OCI-LY7 (cell line): ENCODE measurements around the gene POLR1F. TPM values are rescaled to one million over a fixed set of nuclear protein-coding genes. Genes with fewer than 3 reads are reported as not detected.

Experiments
- Bru-seq: library from RNA; stranded (reverse); fragments of 400-500 nt; gene quantifications from one replicate; lab custom pipeline; 2021; lab: Mats Ljungman, UMichigan
- BruChase-seq, 2 experiments: library from RNA; stranded (reverse); fragments of 400-500 nt; gene quantifications; one replicate each; lab custom pipeline; 2021; lab: Mats Ljungman, UMichigan
- BruUV-seq: library from RNA; stranded (reverse); fragments of 400-500 nt; replicated peaks from 2 replicates; lab custom pipeline; 2021; lab: Mats Ljungman, UMichigan
- CTCF ChIA-PET: fragments of 300-600 bp; sonication (Branson Sonifier 250); formaldehyde crosslinking; loops from one replicate; lab custom pipeline; 2022; ENCODE audit warnings: antibody characterized with exemption; ENCODE audit not compliant: unreplicated experiment; lab: Charles Lee
- POLR2A ChIA-PET: fragments of 300-600 bp; sonication (Branson Sonifier 250); formaldehyde crosslinking; loops from one replicate; lab custom pipeline; 2022; ENCODE audit warnings: antibody characterized with exemption; lab: Charles Lee
- DNase-seq: peaks from one replicate; pipeline ENCODE4 v3.0.0-alpha.2; 2015; ENCODE audit warnings: low spot score
- H2AFZ ChIP-seq: fragments of 200-600 bp; sonication (generic), shearing (Covaris generic); 2 replicates; pipeline ENCODE4 v1.6.1; 2014; ENCODE audit warnings: mild to moderate bottlenecking, antibody characterized with exemption, low read length, moderate library complexity
- H3K27ac ChIP-seq: fragments of 200-600 bp; sonication (generic); 2 replicates; pipeline ENCODE4 v1.5.1; 2014; ENCODE audit warnings: mixed run types, low read depth, mild to moderate bottlenecking, moderate library complexity, low read length, inconsistent platforms; ENCODE audit not compliant: poor library complexity, severe bottlenecking
- H3K36me3 ChIP-seq: fragments of 200-600 bp; sonication (generic); 2 replicates; pipeline ENCODE4 v1.6.1; 2014; ENCODE audit warnings: mild to moderate bottlenecking, antibody characterized with exemption, low read length, moderate library complexity, mixed read lengths; ENCODE audit not compliant: insufficient read depth
- H3K4me1 ChIP-seq: fragments of 200-600 bp; sonication (generic); 2 replicates; pipeline ENCODE4 v1.5.1; 2014; ENCODE audit warnings: mild to moderate bottlenecking, low read length; ENCODE audit not compliant: insufficient read depth, poor library complexity, severe bottlenecking
- H3K4me2 ChIP-seq: fragments of 200-600 bp; sonication (generic); 2 replicates; pipeline ENCODE4 v1.6.1; 2014; ENCODE audit warnings: mild to moderate bottlenecking, low read length
- H3K4me3 ChIP-seq: fragments of 200-600 bp; sonication (generic); 2 replicates; pipeline ENCODE4 v1.5.1; 2014; ENCODE audit warnings: mild to moderate bottlenecking, low read depth, low read length; ENCODE audit not compliant: poor library complexity, severe bottlenecking
- H3K79me2 ChIP-seq: fragments of 200-600 bp; sonication (generic); 2 replicates; pipeline ENCODE4 v1.6.1; 2016; ENCODE audit warnings: low read depth, mild to moderate bottlenecking, low read length, moderate library complexity, mixed read lengths; ENCODE audit not compliant: insufficient read depth
- H3K9me2 ChIP-seq: fragments of 200-600 bp; sonication (generic); 2 replicates; pipeline ENCODE4 v1.6.1; 2016; ENCODE audit warnings: mild to moderate bottlenecking, low read length, mixed read lengths; ENCODE audit not compliant: insufficient read depth
- H3K9me3 ChIP-seq: fragments of 200-600 bp; sonication (generic); 2 replicates; pipeline ENCODE4 v1.6.1; 2014; ENCODE audit warnings: mild to moderate bottlenecking, mixed run types, low read length, mixed read lengths
- H4K20me1 ChIP-seq: fragments of 200-600 bp; sonication (generic); 2 replicates; pipeline ENCODE4 v1.6.1; 2014; ENCODE audit warnings: mild to moderate bottlenecking, antibody characterized with exemption, low read length, moderate library complexity, mixed read lengths; ENCODE audit not compliant: insufficient read depth
- EZH2phosphoT487 ChIP-seq: fragments of 200-600 bp; sonication (generic); IDR thresholded peaks from 2 replicates; pipeline ENCODE4 v1.6.1; 2018; ENCODE audit warnings: low read depth, borderline replicate concordance, mild to moderate bottlenecking, mixed run types, antibody characterized with exemption, low read length, moderate library complexity, mixed read lengths
- intact Hi-C: fragments of 100-400 bp; cut with micrococcal nuclease; formaldehyde crosslinking; loops from one replicate; pipeline ENCODE4 v1.10.0; 2022; ENCODE audit not compliant: unreplicated experiment
- long read RNA-seq: library from polyadenylated mRNA; stranded (forward); transcript quantifications from one replicate; pipeline ENCODE4 v2.0.0, GENCODE V29; 2022
- total RNA-seq, 2 experiments: library from RNA; depleted of rRNA in 1 of 2; stranded (reverse); fragments of >200 nt in 1 of 2; shearing (Covaris generic) in 1 of 2; gene quantifications; 2 replicates each; pipeline ENCODE4 v1.2.3, GENCODE V29; 2014 to 2022
- TF ChIP-seq, protein P1 (sequence below): fragments of 200-600 bp; sonication (generic); conservative IDR thresholded peaks from 2 replicates; pipeline ENCODE4 v1.5.1; 2014; ENCODE audit warnings: mild to moderate bottlenecking, antibody characterized with exemption, low read length, moderate library complexity, mixed read lengths

Gene POLR1F
- total RNA-seq (2014; rRNA removed; shearing (Covaris generic)) (17.7 and 25.1 TPM in 2 replicates), total RNA-seq (2022) (16.2 and 23.9 TPM in 2 replicates), Bru-seq, nascent RNA (percentile 89 among the genes with signal in this experiment), BruChase-seq, experiment 1, labeled RNA remaining after a 6-hour chase (percentile 69 among the genes with signal in this experiment), BruChase-seq, experiment 2, labeled RNA remaining after a 2-hour chase (percentile 96 among the genes with signal in this experiment)
- long read RNA-seq, transcript TWISTNB-202 (2 exons, 427 nt), result minor isoform, 12 of 108 reads
- long read RNA-seq, transcript TWISTNB-201 (4 exons, 3,942 nt), result major isoform, 84 of 108 reads
- long read RNA-seq, partial matches to known transcripts, result 0 of 108 reads
- long read RNA-seq, other reads (novel, unspliced or antisense), result 12 of 108 reads

GRCh38 chr7:19708397-19709248 is at the start of gene POLR1F:
TSS of gene POLR1F (minus strand) at chr7:19709037. CDS start at chr7:19709016, 21 bp downstream.
- CTCF ChIA-PET, result interaction anchor here (0.6 to 1.0 kb wide), 3 partner anchors 15 to 490 kb away, joined by 3 read pairs; no protein-coding TSS in a partner anchor

DNA sequence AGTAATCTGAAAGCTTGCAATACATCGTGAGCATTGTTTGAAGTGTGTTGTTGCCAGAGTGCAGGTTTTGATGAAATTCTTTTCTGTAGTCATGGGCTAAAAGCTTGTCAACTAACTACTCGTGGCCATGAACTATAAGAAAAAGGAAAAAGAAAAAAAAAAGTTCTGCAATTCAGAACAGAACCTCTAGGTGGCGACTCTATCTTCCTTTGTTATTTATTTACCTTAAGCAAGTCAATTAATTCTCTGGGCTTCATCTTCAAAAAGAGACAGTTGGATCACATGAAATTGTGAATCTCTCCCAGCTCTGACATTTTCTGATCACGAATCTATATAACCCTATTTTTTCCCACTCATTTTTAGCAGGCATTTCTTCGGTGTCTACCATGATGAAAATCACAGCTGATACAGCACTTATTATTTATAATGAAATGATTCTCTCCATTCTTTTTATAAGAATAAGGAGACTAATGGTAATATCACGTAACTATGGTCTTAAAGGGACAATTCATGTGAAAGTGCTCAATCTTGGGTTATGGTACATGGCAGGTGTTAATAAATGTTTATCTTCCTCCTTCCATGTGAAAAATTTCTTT is 45.8 kb upstream of the POLR1F start:
- H4K20me1 ChIP-seq, result no peaks in the 10 kb centered on the region
- H3K9me2 ChIP-seq, result no peaks in the 10 kb centered on the region
- H3K9me3 ChIP-seq, result no peaks in the 10 kb centered on the region
- H3K27ac ChIP-seq, result no peak overlapping the region
- no TSS peak for BruUV-seq
- intact Hi-C loops, result loop anchor here (2.0 kb wide), 3 partner anchors 418 to 844 kb away; no protein-coding TSS in a partner anchor
- H3K4me2 ChIP-seq, result no peak overlapping the region
- POLR2A ChIA-PET, result interaction anchor here (0.5 to 1.3 kb wide), 4 partner anchors 9 to 181 kb away, joined by 3 to 4 read pairs (median 4); no protein-coding TSS in a partner anchor
- CTCF ChIA-PET, result no interaction called here
- no peaks in the 10 kb centered on the region for H3K36me3 ChIP-seq
- H3K4me3 ChIP-seq, result no peak overlapping the region
- H3K79me2 ChIP-seq, result no peaks in the 10 kb centered on the region
- peak; percentile 29 for DNase-seq
- no peak overlapping the region for H2AFZ ChIP-seq
- peaks cover under 1% of the 10 kb centered on the region for H3K4me1 ChIP-seq
- TF ChIP-seq EZH2phosphoT487, result no peak
- TF ChIP-seq, protein P1, sequence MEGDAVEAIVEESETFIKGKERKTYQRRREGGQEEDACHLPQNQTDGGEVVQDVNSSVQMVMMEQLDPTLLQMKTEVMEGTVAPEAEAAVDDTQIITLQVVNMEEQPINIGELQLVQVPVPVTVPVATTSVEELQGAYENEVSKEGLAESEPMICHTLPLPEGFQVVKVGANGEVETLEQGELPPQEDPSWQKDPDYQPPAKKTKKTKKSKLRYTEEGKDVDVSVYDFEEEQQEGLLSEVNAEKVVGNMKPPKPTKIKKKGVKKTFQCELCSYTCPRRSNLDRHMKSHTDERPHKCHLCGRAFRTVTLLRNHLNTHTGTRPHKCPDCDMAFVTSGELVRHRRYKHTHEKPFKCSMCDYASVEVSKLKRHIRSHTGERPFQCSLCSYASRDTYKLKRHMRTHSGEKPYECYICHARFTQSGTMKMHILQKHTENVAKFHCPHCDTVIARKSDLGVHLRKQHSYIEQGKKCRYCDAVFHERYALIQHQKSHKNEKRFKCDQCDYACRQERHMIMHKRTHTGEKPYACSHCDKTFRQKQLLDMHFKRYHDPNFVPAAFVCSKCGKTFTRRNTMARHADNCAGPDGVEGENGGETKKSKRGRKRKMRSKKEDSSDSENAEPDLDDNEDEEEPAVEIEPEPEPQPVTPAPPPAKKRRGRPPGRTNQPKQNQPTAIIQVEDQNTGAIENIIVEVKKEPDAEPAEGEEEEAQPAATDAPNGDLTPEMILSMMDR, result peak; percentile 94

More at GRCh38 chr7:19708397-19709248, at the start of gene POLR1F:
- peaks cover 11% of the 10 kb centered on the region for H3K36me3 ChIP-seq
- H4K20me1 ChIP-seq, result peaks cover 25% of the 10 kb centered on the region; the same call in 1 of the 2 replicates
- peak within 1 kb of the TSS; percentile 47 for H3K27ac ChIP-seq
- no TSS peak for BruUV-seq
- no peaks in the 10 kb centered on the region for H3K9me3 ChIP-seq
- DNase-seq, result peak; percentile 95
- H2AFZ ChIP-seq, result peak within 1 kb of the TSS; percentile 100
- peaks cover 50% of the 10 kb centered on the region for H3K79me2 ChIP-seq
- TF ChIP-seq EZH2phosphoT487, result no peak
- TF ChIP-seq, protein P1, result peak; percentile 86
- intact Hi-C loops, result loop anchor here (2.0 to 5.0 kb wide), 2 partner anchors 484 to 890 kb away; no protein-coding TSS in a partner anchor
- H3K4me2 ChIP-seq, result peak within 1 kb of the TSS; percentile 95
- peaks cover 26% of the 10 kb centered on the region for H3K4me1 ChIP-seq
- H3K4me3 ChIP-seq, result peak within 1 kb of the TSS; percentile 98
- POLR2A ChIA-PET, result interaction anchor here (0.6 to 2.7 kb wide), 8 partner anchors 9 to 889 kb away, joined by 3 to 17 read pairs (median 3); no protein-coding TSS in a partner anchor
- no peaks in the 10 kb centered on the region for H3K9me2 ChIP-seq
